ENCODE data around the gene TFAP2E.
"Not testable (repeated sequence)": the region's sequence is repeated elsewhere in the genome, so short reads cannot be mapped to it uniquely, and the experiment has no call there.

The TFAP2E gene

DNA sequence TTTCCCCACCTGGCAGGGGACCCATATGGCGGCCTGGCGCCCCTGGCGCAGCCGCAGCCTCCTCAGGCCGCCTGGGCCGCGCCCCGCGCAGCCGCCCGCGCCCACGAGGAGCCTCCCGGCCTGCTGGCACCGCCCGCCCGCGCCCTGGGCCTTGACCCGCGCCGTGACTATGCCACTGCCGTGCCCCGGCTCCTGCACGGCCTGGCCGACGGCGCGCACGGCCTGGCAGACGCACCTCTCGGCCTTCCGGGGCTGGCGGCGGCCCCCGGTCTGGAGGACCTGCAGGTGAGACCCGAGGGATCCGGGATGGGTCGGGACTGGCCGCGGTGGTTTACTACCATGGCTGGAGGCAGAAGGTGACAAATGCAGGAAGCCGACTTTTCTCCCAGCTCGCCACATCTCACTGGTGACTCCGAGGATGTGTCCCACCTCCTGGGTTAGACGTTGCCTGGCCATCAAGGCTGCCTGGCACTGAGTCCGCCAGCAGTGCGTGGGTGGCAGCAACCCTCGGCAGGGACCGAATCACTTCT is 1.1 kb downstream of the TFAP2E start:
- DNase-seq (ENCODE audit: low read depth in 2 of 2): no peak

DNA sequence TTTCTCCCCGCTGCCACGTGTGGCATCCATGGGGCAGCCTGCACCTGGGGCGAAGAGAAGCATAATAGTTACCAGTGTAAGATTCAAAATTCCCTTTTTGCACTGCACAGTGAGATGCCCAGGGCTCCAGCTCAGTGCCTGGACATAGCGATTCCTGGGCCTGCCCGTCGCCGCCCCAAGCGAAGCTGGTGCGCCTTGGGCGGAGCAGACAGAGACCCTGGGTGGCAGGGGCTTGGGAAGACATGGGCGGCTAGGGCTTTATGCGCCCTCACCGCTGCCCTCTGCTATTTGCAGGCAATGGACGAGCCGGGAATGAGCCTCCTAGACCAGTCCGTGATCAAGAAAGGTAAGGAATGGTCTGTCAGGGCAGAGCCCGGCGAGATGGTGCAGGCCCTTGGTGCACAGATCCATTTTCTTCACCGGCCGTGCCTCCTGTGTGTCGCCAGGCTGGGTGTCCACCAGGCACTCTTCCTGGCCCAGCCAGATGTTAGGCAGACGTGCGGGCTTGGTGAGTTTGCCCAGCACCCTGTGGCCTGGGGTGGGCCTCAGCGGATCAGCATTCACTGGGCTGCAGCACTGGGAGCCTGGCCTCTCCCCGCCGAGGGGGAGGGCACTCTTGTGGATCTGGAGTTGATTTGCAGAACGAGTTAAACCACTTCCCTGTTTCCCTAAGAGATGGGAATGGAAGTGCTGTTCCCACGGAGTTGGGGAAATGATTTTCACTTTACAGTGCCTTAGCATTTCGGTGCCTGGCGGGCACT is 1.7 kb downstream of the TFAP2E start:
- DNase-seq (ENCODE audit: low read depth in 2 of 2): no peak

DNA sequence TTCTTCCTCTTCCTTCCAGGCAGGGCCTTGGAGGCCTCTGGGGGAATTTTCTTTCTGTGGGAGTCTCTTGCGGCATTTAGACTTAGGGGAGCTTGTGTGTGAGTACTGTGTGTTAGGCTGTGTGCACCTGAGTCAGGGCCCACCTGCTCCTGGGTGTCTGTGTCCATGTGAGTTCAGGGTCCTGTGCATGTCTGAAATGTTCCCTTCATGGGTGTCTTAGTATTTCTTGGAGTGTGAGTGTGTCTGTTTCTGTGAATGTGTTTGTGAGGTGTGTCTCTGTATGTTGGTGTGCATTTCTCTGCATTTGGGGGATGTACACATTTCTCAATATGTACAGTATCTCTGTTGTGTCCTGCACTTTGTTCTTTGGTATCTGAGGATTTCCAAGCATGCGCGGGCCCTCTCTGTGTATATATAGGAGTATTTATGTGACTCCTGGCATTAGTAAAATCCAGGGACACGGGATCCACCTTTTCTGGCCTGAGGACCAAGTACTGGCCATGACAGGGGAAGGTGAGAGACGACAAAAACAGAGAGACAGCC is 2.4 kb downstream of the TFAP2E start:
- DNase-seq (ENCODE audit: low read depth in 2 of 2): no peak

DNA sequence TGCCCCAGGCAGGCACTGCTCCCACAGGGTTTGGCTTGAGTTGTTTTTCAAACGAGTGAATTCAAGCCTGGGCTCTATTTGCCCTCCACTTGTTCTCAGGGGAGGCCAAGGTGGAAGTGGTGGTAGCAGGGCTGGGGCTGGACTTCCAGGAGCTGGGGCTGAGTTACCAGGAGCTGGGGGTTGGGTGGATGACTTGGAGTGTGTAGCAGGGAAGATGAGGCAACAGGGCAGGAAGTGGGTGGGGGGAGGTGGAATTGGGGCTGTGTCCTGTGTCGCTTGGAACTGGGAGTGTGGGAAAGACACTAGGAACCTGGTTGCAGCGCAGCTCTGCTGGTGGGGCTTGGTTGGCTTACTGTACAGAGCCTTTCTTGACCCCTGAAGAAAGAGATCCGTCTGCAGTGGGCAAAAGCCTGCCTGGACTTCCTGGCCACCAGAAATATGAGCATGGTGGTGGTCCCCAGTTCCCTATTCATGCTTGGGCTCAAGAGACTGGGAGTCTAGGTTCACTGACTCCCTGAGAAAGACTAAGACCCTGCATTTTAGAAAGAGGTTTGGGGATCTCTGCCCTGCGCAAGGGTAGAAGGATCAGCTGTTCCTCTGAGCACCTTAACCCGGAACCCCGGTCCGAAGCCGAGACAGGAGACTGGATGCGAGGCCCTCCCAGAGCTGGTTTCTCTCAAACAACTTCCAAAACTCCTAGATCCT is 3.1 kb downstream of the TFAP2E start:
- no peak for DNase-seq (ENCODE audit: low read depth in 2 of 2)

DNA sequence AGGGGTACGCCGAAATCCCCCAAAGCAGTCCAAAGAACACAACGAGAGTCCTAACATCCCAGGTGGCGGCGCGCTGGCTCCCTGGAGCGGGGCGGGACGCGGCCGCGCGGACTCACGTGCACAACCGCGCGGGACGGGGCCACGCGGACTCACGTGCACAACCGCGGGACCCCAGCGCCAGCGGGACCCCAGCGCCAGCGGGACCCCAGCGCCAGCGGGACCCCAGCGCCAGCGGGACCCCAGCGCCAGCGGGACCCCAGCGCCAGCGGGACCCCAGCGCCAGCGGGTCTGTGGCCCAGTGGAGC is 3.6 kb downstream of the TFAP2E start:
- not testable (repeated sequence) for DNase-seq (ENCODE audit: low read depth in 2 of 2)

DNA sequence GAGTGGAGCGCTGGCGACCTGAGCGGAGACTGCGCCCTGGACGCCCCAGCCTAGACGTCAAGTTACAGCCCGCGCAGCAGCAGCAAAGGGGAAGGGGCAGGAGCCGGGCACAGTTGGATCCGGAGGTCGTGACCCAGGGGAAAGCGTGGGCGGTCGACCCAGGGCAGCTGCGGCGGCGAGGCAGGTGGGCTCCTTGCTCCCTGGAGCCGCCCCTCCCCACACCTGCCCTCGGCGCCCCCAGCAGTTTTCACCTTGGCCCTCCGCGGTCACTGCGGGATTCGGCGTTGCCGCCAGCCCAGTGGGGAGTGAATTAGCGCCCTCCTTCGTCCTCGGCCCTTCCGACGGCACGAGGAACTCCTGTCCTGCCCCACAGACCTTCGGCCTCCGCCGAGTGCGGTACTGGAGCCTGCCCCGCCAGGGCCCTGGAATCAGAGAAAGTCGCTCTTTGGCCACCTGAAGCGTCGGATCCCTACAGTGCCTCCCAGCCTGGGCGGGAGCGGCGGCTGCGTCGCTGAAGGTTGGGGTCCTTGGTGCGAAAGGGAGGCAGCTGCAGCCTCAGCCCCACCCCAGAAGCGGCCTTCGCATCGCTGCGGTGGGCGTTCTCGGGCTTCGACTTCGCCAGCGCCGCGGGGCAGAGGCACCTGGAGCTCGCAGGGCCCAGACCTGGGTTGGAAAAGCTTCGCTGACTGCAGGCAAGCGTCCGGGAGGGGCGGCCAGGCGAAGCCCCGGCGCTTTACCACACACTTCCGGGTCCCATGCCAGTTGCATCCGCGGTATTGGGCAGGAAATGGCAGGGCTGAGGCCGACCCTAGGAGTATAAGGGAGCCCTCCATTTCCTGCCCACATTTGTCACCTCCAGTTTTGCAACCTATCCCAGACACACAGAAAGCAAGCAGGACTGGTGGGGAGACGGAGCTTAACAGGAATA is 4.2 kb downstream of the TFAP2E start:
- DNase-seq (ENCODE audit: low read depth in 2 of 2): peak; percentile 29 to 42

DNA sequence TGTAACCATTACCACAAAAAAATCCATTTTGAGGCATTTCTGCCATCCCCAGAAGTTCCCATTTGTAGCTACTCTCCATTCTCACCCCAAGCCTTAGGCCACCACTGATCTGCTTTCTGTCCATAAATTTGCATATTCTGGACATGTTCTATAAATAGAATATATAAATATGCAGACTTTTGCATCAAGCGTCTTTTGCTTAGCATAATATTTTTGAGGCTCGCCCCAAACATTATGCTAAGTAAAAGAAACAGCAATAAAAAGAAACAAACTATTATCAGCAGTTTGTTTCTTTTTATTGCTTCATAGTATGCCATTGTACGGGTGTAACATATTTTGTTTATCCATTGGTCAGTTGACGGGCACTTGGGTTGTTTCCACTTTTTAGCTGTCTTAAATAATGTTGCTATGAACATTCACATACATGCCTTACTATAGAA is 7.9 kb downstream of the TFAP2E start:
- DNase-seq (ENCODE audit: low read depth in 2 of 2): no peak

DNA sequence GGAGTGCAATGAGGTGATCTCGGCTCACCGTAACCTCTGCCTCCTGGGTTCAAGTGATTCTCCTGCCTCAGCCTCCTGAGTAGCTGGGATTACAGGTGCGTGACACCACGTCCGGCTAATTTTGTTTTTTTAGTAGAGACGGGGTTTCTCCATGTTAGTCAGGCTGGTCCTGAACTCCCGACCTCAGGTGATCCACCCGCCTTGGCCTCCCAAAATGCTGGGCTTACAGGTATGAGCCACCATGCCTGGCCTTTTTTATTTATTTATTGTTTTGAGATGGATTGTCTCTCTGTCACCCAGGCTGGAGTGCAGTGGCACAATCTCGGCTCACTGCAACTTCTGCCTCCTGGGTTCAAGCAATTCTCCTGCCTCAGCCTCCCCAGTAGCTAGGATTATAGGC is 8.5 kb downstream of the TFAP2E start:
- not testable (repeated sequence) for DNase-seq (ENCODE audit: low read depth in 2 of 2)

DNA sequence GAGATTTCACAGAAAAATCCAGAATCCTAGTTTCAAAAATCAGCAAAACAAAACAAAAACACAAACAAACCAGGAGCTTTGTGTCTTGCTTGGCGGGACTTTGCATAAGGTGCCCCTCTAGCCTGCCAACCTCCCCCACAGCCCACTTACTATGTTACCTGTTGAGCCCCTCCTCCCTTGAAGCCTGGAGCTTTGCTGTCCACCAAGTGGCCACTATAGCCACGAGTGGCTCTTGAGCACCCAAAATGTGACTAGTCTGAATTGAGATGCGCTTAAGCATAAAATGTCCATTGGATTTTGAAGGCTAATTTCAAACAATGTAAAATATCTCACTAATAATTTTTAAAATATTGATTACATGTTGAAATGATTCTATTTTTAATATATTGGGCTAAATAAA is 12.2 kb downstream of the TFAP2E start:
- no peak for DNase-seq (ENCODE audit: low read depth in 2 of 2)

DNA sequence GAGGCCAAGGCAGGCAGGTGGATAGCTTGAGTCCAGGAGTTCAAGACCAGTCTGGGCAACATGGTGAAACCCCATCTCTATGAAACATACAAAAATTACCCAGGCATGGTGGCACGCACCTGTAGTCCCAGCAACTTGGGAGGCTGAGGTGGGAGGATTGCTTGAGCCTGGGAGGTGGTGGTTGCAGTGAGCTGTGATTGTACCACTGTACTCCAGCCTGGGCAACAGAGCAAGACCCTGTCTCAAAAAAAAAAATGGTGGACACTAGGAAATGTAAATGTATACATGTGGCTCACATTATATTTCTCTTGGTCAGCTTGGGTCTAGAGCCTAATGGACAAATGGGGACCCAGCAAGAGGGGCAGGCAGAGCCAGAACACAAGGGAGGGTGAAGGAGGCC is 12.7 kb downstream of the TFAP2E start:
- not testable (repeated sequence) for DNase-seq (ENCODE audit: low read depth in 2 of 2)

DNA sequence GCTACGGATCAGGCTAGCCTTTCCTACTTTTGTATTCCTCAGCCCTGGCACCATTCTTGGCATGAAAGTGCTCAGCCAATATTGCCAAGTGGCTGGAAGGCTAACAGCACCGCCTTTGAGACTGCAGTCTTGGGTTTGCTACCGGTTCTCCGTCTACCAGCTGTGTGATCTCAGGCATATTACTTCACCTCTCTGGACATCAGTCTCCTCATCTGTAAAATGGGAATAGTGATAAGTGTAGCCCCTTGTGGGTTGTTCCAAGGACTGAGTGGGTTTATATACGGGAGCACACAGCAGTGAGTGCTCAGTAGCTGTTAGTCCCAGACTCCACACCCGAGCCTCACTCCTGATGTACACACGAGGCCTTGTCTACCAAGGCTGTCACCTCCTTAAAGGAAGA is 13.7 kb downstream of the TFAP2E start:
- no peak for DNase-seq (ENCODE audit: low read depth in 2 of 2)

DNA sequence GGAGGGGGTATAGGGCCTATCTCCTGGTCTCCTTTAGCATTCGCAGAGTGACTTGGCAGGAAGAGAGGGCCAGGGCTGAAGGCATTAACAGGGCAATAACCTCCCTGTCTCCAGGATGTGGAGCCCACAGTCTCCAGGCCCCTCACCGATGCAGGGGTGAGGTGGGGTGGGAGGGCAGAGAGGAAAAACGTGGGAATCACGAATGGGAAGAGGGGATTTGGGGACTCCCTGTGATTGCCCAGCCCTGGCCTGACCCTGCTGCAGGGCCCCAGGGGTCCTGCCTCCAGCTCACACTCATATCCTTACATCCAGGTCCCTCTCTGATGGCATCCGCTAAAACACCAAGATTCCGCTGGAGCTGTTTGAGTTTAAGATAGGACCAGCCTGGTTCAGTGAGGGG is 14.6 kb downstream of the TFAP2E start:
- no peak for DNase-seq (ENCODE audit: low read depth in 2 of 2)

DNA sequence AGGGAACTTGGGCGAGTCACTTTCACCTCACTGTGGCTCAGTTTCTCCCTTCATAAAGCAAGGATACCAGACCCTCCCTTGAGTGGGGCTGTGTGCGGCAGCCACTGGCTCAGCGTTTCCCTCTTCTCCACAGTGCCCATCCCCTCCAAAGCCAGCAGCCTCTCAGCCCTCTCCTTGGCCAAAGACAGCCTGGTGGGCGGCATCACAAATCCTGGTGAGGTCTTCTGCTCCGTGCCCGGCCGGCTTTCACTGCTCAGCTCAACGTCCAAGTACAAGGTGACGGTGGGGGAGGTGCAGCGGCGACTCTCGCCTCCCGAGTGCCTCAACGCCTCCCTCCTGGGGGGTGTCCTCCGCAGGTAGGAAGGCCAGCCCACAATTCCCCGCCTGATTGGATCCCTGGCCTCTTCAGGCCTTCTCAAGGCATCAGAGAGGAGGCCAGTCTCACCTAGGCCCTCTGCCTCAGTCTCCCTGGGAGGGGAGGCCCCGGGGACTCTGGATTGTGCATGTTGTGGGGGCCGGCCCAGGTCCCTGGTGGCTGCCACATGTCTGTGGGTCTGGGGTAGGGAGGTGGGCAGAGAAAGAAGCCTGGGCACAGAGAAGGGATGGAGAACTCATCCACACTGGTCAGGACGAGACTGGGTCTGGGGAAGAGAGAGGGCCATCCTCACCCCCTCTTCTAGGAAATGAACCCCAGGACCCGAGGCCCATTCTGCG is 15.2 kb downstream of the TFAP2E start:
- DNase-seq (ENCODE audit: low read depth in 2 of 2): no peak

DNA sequence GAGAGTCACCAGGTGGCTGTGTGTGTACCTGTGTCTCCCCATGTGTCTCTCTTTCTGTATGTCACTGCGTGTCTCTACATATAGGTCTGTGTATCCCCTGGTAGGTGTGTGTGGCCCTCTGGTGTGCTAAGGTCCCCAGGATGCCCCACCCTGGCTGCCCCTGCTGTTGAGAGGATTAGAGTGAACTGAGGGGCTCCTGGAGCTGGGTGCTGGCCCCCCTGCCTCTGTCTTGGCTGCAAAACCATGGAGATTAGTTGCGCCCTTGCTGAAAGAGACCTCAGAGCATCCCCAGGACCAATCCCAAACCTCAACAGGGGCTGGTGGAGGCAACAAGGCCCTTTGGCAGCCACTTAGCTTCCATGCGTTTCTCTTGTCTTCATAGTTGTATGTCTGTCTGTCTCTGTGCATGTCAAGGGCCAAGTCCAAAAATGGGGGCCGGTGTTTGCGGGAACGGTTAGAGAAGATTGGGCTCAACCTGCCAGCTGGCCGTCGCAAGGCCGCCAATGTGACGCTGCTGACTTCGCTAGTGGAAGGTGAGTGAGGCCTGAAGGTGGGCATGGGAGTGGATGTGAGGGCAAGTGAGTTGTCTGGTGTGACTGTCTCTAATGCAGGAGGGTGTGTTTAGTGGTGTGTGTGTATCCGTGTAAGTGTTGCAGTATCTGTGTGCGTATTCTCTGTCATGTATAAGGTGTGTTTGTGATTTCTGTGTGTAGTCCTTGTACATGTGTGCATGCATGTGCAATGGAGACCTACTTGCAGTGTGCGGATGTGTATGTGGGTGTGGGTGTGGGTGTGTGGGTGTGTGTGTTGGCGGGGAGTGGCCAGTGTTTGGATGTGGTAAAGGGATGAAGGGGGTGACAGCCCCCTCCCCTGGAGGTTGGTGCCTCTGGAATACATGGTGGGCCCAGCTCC is 16.7 kb downstream of the TFAP2E start:
- no peak for DNase-seq (ENCODE audit: low read depth in 2 of 2)

DNA sequence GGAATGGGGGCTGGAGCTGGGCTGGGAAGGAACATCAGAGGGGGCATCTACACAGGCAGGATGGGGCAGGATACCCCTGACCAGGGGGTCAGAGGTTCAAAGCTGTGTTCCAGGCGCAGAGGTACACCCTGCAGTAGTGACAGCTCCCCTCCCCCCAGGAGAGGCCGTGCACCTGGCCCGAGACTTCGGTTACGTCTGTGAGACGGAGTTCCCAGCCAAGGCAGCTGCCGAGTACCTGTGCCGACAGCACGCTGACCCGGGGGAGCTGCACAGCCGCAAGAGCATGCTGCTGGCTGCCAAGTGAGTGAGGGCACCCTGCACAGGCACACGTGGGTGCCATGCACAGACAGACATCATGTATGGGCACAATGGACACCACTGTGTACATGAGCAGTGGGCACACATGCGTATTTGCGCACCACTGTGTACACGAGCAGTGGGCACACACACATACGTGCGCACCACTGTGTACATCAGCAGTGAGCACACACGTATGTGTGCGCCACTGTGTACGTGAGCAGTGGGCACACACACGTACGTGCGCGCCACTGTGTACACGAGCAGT is 17.4 kb downstream of the TFAP2E start:
- DNase-seq (ENCODE audit: low read depth in 2 of 2): no peak

DNA sequence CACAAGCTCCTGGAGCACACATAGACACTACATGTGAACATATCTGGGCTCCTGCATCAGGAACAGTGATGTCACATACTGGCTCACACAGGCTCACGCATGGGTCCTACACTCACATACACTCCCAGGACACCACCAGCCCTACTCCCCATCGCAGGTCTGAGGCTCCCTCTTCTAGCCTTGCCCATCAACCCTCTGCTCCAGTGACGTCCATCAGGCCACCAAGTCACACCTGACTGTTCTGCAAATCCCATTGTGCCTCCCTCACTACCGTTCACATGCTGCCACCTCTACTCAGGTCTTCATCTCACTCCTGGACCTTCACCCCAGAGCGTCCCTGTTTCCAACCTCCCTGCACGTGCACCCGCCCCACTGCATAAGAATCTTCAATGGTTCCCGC is 18.1 kb downstream of the TFAP2E start:
- no peak for DNase-seq (ENCODE audit: low read depth in 2 of 2)

DNA sequence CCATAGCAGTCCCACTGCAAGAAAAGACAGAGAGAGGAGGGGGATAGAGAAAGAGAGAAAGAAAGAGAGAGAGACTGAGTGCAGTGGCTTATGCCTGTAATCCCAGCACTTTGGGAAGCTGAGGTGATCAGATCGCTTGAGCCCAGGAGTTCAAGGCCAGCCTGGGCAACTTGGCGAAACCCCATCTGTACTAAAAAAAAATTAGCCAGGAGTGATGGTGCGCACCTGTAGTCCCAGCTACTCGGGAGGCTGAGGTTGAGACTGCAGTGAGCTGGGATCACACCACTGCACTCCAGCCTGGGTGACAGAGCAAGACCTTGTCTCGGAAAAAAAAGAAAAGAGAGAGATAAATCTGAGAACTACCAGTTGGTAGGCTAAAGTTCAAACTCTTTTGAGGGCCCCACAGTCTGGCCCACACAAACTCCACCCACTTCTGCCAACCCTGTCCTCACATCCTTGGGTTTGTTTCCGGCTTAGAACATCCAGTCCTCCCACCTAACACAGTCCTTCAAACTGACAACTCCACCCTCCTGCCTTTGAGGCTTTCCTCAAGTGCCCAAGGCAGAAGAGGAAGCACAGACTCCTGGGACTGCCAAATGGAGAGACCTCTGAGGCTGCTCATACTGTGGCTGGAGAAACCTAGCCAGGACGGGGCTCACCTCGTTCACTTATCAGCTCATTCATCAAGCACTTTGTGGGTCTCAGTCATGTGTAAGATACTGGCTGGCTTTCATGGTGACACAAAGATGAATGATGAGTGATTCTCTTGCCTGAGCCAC is 20.1 kb downstream of the TFAP2E start:
- DNase-seq (ENCODE audit: low read depth in 2 of 2): no peak

DNA sequence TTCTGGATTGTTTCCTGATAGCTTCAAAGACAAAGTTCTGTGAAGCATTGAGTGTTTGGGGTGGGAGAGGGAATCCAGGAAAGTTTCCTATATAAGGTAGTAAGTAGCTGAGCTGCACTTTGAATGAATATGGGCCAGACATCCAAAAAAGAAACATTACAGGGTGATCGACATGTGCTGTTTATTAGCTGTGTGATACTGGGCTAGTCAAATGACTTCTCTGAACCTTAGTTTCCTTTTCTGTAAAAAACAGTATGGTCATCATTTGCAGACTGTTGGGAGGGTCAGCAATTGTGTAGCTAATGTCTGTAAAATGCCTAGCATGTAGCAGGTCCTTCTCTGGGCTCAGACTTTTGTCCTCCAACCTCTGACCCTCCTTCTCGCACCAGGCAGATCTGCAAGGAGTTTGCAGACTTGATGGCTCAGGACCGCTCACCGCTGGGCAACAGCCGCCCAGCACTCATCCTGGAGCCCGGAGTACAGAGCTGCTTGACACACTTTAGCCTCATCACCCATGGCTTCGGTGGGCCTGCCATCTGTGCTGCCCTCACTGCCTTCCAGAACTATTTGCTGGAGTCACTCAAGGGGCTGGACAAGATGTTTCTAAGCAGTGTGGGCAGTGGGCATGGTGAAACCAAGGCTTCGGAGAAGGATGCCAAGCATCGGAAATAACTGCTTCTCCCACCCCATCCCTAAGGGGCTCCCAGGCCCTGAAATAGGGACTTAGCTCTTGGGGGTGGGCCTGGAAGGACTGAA is 21.1 kb downstream of the TFAP2E start:
- DNase-seq (ENCODE audit: low read depth in 2 of 2): no peak
